GOT3 (cell line): ENCODE results near the gene APOC1.
"Not testable (repeated sequence)": the region's sequence is repeated elsewhere in the genome, so short reads cannot be mapped to it uniquely, and the experiment has no call there.

Source experiments
- DNase-seq: peaks from one replicate; lab custom pipeline; 2025; ENCODE audit warnings: mixed read lengths; lab: John Stamatoyannopoulos, UW

APOC1 gene

GRCh38 chr19:44914433-44915206 is at the start of gene APOC1:
Gene APOC1, plus strand, starts transcription at chr19:44914608. Its CDS starts 284 bp downstream, at chr19:44914892.
- DNase-seq, result peak; percentile 41

GRCh38 chr19:44865196-44865767 is 49.1 kb upstream of the APOC1 start:
- DNase-seq, result no peak

- DNase-seq, result no peak
These were observed 47.7 kb upstream of the APOC1 start for GRCh38 chr19:44866664-44867063.

- no peak for DNase-seq
These were observed 46.8 kb upstream of the APOC1 start for GRCh38 chr19:44867578-44867977.

- no peak for DNase-seq
These were observed 44.5 kb upstream of the APOC1 start for GRCh38 chr19:44869733-44870470.

GRCh38 chr19:44871809-44872208 is 42.6 kb upstream of the APOC1 start:
- no peak for DNase-seq

- no peak for DNase-seq
These were observed 41.7 kb upstream of the APOC1 start for GRCh38 chr19:44872661-44873060.

- no peak for DNase-seq
These were observed 40.1 kb upstream of the APOC1 start for GRCh38 chr19:44874317-44874716.

GRCh38 chr19:44875666-44876451 is 38.5 kb upstream of the APOC1 start:
- DNase-seq, result no peak

- no peak for DNase-seq
These were observed 37.4 kb upstream of the APOC1 start for GRCh38 chr19:44876930-44877535.

GRCh38 chr19:44878120-44878865 is 36.1 kb upstream of the APOC1 start:
- DNase-seq, result no peak

GRCh38 chr19:44879309-44880065 is 34.9 kb upstream of the APOC1 start:
- no peak for DNase-seq

GRCh38 chr19:44882063-44882462 is 32.3 kb upstream of the APOC1 start:
- DNase-seq, result no peak

GRCh38 chr19:44882619-44883397 is 31.6 kb upstream of the APOC1 start:
- DNase-seq, result not testable (repeated sequence)

- DNase-seq, result no peak
These were observed 30.5 kb upstream of the APOC1 start for GRCh38 chr19:44883922-44884321.

- no peak for DNase-seq
These were observed 29.8 kb upstream of the APOC1 start for GRCh38 chr19:44884566-44884965.

- no peak for DNase-seq
These were observed 28.3 kb upstream of the APOC1 start for GRCh38 chr19:44886141-44886540.

GRCh38 chr19:44887648-44888047 is 26.8 kb upstream of the APOC1 start:
- DNase-seq, result no peak

- DNase-seq, result not testable (repeated sequence)
These were observed 26.1 kb upstream of the APOC1 start for GRCh38 chr19:44888335-44888734.
